Omental fat pad (tissue), 4 donors: ENCODE results near the gene FAM110D. TPM values are rescaled to one million over a fixed set of nuclear protein-coding genes. Genes with fewer than 3 reads are reported as not detected.

Source experiments
- ATAC-seq: fragments of 150-250 bp; one replicate; pipeline ENCODE4 v1.9.1; 2016; ENCODE audit warnings: mild to moderate bottlenecking, moderate library complexity; ENCODE audit not compliant: low FRiP score
- DNase-seq: peaks from one replicate; pipeline ENCODE4 v3.0.0-alpha.2; 2019; ENCODE audit warnings: low spot score
- CTCF ChIP-seq, 3 donors: fragments of 450-650 bp; IDR thresholded peaks; one replicate each; pipeline ENCODE4 v1.5.1; 2016 to 2017; ENCODE audit warnings: antibody characterized with exemption in 3 of 3, mild to moderate bottlenecking in 3 of 3, moderate library complexity in 2 of 3
- total RNA-seq, 4 donors: library from RNA; depleted of rRNA; stranded (reverse); fragments of >200 nt; gene quantifications; one replicate each; pipeline ENCODE4 v1.1.0, GENCODE V29; 2016

The FAM110D gene
- total RNA-seq, 4 donors from 2014 or later: 4.6 to 20.5 (median 13.2) TPM

DNA sequence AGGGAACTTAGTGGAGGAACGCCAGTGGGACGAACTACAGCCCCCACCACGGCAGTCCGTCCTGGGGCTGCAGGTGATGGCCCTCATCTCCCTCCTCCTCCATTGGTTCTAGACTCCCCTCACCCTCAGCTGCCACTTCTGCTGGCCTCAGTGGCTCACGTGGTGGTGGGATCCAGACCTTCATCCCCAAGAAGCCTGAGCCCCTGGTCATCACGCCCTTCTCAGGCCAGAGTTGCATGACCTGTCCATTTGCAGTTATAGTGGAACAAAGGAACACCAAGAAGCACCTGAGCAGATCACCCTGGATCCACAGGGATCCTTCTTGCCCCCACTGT lies 13.0 kb upstream of the FAM110D start:
- ATAC-seq: no peak
- TF ChIP-seq CTCF (IDR thresholded peaks at IDR 0.05): no peak
- DNase-seq: no peak

GRCh38 chr1:26148887-26149286 lies 10.0 kb upstream of the FAM110D start:
- no peak for TF ChIP-seq CTCF (IDR thresholded peaks at IDR 0.05)
- ATAC-seq (no peak), DNase-seq (no peak)

DNA sequence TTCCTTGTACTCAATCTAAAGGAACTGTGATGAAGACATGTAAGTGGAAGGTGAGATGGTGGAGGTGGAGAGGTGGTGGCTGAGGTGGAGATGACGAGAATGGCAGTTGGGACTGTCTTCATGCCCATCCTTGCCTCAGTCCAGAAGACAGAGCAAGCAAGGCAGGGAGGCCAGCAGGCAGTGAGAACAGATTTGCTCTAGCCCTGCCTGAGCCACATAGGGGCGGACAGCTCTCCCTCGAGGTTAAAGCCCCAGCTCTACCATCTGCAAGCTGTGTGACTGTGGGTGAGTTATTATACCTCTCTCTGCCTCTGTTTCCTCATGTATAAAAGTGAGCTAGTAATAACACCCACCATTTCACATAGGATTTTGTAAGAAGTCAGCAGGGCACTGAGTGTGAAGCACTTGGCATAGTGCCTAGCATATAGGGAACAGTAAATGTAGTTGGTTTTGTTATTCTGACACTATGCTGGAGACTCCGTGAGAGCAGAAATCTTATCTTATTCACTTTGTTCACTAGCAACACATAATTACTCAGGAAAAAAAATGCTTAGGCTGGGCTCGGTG lies 4.8 kb upstream of the FAM110D start:
- DNase-seq (no peak), ATAC-seq (no peak)
- TF ChIP-seq CTCF (IDR thresholded peaks at IDR 0.05): no peak

GRCh38 chr1:26154750-26155149 lies 4.1 kb upstream of the FAM110D start:
- DNase-seq (no peak), ATAC-seq (no peak)
- TF ChIP-seq CTCF (IDR thresholded peaks at IDR 0.05): no peak

DNA sequence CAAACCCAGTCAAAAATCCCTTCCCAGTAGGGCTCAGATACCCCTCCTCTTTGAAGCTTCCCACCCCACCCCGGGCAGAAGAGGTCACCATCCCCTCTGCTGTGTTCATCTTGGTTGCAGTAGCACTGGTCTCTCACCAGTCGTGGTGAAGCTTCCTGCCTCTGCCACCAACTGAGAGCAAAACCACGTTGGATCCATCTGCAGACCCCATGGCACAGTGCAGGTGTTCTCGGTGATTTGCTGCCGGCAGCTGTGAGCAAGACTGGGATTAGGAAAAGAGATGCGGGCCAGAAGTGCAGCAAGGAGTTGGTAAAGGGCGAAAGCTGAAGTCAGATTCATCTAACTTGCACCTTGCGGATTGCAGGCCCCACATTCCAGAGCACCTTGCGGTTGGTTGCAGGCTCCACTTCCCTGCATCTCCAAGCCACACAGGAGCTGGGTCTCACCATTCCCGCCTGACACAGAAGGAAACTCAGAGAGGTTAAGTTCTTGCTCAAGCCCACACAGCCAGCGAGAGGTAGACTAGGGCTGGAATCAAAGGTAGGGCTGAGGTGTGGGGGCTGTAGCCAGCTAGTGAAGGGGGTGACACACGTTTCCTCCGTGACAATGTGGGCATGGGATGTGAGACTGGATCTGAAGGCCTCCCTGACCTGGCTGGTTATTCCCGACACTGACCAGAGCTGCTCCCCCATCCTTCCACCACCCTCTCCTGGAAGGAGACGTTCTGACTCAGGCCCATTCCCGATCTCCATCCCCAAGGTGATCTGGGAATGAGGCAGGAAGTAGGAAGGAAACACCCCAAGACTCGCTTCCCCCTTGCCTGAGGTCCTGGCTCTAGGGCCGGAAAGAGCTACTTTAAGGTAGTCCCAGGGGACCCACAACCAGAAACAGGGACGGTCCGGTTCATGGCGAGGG lies 3.3 kb upstream of the FAM110D start:
- no peak for TF ChIP-seq CTCF (IDR thresholded peaks at IDR 0.05)
- no peak for DNase-seq
- ATAC-seq: peak; percentile 45

GRCh38 chr1:26156285-26157038 lies 2.4 kb upstream of the FAM110D start:
- ATAC-seq (no peak), DNase-seq (no peak)
- TF ChIP-seq CTCF (IDR thresholded peaks at IDR 0.05): no peak
